Activated CD8-positive, alpha-beta T cell treated with anti-CD3 and anti-CD28 coated beads for 36 hours (primary cell): ENCODE data around the gene SRGAP1. TPM values are rescaled to one million over a fixed set of nuclear protein-coding genes. Genes with fewer than 3 reads are reported as not detected.
"Not testable (repeated sequence)": the region's sequence is repeated elsewhere in the genome, so short reads cannot be mapped to it uniquely, and the experiment has no call there.

ENCODE experiments used
- ATAC-seq: fragments of 200-7000 bp; cut with Tn5 transposase; one replicate; pipeline ENCODE4 v1.10.0; 2021; ENCODE audit warnings: mild to moderate bottlenecking, moderate library complexity
- CTCF ChIA-PET: fragments of 350-600 bp; sonication (Branson Sonifier 250); formaldehyde crosslinking; loops from one replicate; lab custom pipeline; 2021; ENCODE audit warnings: antibody characterized with exemption; lab: Charles Lee
- POLR2A ChIA-PET: fragments of 350-600 bp; sonication (Branson Sonifier 250); formaldehyde crosslinking; loops from one replicate; lab custom pipeline; 2021; ENCODE audit warnings: antibody characterized with exemption; lab: Charles Lee
- DNase-seq: peaks from one replicate; pipeline ENCODE4 v3.0.0-alpha.2; 2020
- H3K27ac Mint-ChIP-seq: one replicate; pipeline ENCODE4 v1.8.0; 2021; ENCODE audit warnings: mild to moderate bottlenecking, mixed read lengths
- H3K27me3 Mint-ChIP-seq: one replicate; pipeline ENCODE4 v1.8.0; 2021; ENCODE audit warnings: mixed read lengths
- H3K36me3 Mint-ChIP-seq: one replicate; pipeline ENCODE4 v1.8.0; 2021; ENCODE audit warnings: low read depth, mixed read lengths
- H3K4me1 Mint-ChIP-seq: one replicate; pipeline ENCODE4 v1.8.0; 2021; ENCODE audit warnings: low read depth, mixed read lengths
- H3K4me3 Mint-ChIP-seq: one replicate; pipeline ENCODE4 v1.8.0; 2021; ENCODE audit warnings: mild to moderate bottlenecking, moderate library complexity, mixed read lengths
- H3K9me3 Mint-ChIP-seq: one replicate; pipeline ENCODE4 v1.8.0; 2021; ENCODE audit warnings: mixed read lengths
- intact Hi-C: fragments of 100-400 bp; cut with micrococcal nuclease; formaldehyde crosslinking; loops from one replicate; pipeline ENCODE4 v1.10.0; 2022
- total RNA-seq, 2 experiments: library from RNA; stranded (reverse); gene quantifications; one replicate each; pipeline ENCODE4 v1.2.3, GENCODE V29; 2021
- TF ChIP-seq, protein P1 (sequence below): fragments of 200-600 bp; IDR thresholded peaks from one replicate; pipeline ENCODE4 v1.8.0; 2022; ENCODE audit warnings: antibody characterized with exemption, mild to moderate bottlenecking

Gene SRGAP1
- total RNA-seq, 2 experiments from 2014 or later, result 0.02 to 0.07 TPM

DNA sequence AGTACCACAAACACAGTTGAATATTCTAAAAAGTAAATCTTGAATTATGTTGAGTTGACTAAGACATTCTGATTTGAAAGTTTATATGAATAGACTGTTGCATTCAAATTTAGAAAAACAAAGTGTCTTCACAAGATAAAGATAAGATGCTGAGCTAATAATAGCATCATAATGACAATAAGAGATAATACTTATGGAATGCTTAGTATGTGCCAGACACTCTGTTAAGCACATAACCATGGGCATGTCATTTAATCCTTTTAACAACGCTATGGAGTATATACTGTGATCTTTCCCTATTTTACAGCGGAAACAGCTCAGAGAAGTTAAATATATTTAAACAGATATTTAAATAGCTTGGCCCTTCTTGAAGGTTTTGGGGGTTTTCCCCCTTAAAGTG is 163.4 kb downstream of the SRGAP1 start:
- TF ChIP-seq, protein P1, sequence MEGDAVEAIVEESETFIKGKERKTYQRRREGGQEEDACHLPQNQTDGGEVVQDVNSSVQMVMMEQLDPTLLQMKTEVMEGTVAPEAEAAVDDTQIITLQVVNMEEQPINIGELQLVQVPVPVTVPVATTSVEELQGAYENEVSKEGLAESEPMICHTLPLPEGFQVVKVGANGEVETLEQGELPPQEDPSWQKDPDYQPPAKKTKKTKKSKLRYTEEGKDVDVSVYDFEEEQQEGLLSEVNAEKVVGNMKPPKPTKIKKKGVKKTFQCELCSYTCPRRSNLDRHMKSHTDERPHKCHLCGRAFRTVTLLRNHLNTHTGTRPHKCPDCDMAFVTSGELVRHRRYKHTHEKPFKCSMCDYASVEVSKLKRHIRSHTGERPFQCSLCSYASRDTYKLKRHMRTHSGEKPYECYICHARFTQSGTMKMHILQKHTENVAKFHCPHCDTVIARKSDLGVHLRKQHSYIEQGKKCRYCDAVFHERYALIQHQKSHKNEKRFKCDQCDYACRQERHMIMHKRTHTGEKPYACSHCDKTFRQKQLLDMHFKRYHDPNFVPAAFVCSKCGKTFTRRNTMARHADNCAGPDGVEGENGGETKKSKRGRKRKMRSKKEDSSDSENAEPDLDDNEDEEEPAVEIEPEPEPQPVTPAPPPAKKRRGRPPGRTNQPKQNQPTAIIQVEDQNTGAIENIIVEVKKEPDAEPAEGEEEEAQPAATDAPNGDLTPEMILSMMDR, result no peak
- Mint-ChIP-seq H3K36me3 (no peaks in the 10 kb centered on the region), H3K4me3 (no peak overlapping the region), H3K4me1 (no peaks in the 10 kb centered on the region), H3K9me3 (no peaks in the 10 kb centered on the region), H3K27me3 (no peaks in the 10 kb centered on the region), H3K27ac (no peak overlapping the region)
- CTCF ChIA-PET, result no interaction called here
- POLR2A ChIA-PET, result no interaction called here
- intact Hi-C loops, result no loop called here
- ATAC-seq, result no peak
- DNase-seq, result no peak

- no peak overlapping the region for H3K4me3 Mint-ChIP-seq
- H3K4me1 Mint-ChIP-seq, result no peaks in the 10 kb centered on the region
- ChIA-PET POLR2A (no interaction called here), CTCF (no interaction called here)
- H3K27ac Mint-ChIP-seq, result no peak overlapping the region
- ATAC-seq, result no peak
- no peak for DNase-seq
- no peaks in the 10 kb centered on the region for H3K27me3 Mint-ChIP-seq
- no peaks in the 10 kb centered on the region for H3K9me3 Mint-ChIP-seq
- no peaks in the 10 kb centered on the region for H3K36me3 Mint-ChIP-seq
- TF ChIP-seq, protein P1, result no peak
- intact Hi-C loops, result no loop called here
Observed at GRCh38 chr12:64008596-64008995, 164.1 kb downstream of the SRGAP1 start.

DNA sequence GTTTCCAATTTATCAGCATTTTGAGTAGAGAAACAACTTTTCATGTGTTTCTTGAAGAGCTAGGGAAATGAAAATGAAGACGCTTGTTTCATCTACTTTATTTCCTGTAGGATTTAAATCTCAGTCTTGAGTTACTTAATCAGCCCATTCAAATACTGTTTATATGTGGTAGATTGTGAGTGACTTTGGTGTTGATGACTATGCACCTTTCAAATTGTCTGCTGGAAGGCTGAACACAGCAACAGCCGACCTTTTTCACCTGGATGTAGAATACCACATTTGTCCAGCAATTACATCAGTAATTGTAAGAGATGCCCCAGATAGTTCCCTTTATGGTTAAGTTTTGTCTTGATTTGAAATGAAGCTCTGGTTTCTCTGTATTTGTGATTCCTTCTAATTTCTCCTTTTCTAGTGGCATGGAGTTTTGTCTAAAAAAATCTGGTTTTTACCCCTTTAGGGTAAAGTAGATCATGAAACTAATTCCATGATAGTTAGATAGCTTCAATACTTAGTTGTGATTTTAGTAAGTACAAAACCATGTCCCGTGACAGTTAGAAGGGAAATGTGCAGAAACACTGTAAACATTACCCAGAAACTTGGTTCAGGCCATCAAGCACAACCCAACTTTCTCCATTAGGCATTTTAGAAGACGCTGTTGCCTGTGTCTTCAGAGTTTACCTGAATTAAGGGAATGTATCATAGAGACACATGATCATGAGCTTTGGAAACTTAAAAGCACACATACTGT is 165.0 kb downstream of the SRGAP1 start:
- DNase-seq, result no peak
- no peak for ATAC-seq
- Mint-ChIP-seq H3K36me3 (no peaks in the 10 kb centered on the region), H3K27me3 (no peaks in the 10 kb centered on the region), H3K27ac (no peak overlapping the region), H3K9me3 (no peaks in the 10 kb centered on the region), H3K4me3 (no peak overlapping the region), H3K4me1 (no peaks in the 10 kb centered on the region)
- intact Hi-C loops, result no loop called here
- TF ChIP-seq, protein P1, result no peak
- ChIA-PET CTCF (no interaction called here), POLR2A (no interaction called here)

GRCh38 chr12:64010069-64010686 is 165.7 kb downstream of the SRGAP1 start:
- no peaks in the 10 kb centered on the region for H3K4me1 Mint-ChIP-seq
- ChIA-PET CTCF (no interaction called here), POLR2A (no interaction called here)
- no peak for ATAC-seq
- no peak overlapping the region for H3K4me3 Mint-ChIP-seq
- intact Hi-C loops, result no loop called here
- TF ChIP-seq, protein P1, result no peak
- no peak for DNase-seq
- no peaks in the 10 kb centered on the region for H3K27me3 Mint-ChIP-seq
- H3K36me3 Mint-ChIP-seq, result no peaks in the 10 kb centered on the region
- no peak overlapping the region for H3K27ac Mint-ChIP-seq
- H3K9me3 Mint-ChIP-seq, result no peaks in the 10 kb centered on the region

DNA sequence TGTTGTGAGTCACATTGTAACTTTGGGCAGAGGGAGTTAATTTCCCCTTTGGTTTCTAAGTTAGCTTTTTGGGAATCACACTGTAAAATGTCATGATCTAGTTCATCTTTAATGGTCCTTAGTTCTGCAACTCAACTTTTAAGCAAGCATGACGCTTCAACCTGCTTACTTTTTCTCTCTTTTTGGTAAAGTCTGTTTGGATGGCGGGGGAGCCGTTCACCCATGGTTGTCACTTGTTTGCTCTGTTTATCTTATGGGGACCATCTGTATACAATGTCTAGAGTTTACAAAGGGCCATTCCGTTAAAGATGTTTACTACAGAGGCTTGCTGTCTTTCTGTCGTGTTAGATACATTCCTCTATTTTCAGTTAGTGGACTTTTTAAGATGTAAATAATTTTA is 172.0 kb downstream of the SRGAP1 start:
- no peak for ATAC-seq
- no peaks in the 10 kb centered on the region for H3K4me1 Mint-ChIP-seq
- CTCF ChIA-PET, result no interaction called here

DNA sequence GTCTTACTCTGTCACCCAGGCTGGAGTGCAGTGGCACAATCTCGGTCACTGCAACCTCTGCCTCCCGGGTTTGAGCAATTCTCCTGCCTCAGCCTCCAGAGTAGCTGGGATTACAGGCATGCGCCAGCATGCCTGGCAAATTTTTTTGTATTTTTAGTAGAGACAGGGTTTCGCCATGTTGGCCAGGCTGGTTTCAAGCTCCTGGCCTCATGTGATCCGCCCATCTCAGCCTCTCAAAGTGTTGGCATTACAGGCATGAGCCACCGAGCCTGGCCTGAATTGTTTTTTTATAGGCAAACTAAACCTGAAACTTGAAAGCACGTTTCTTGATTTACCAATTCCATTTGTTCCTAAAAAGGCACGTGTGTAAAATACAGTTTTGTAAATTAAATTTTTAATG is 173.6 kb downstream of the SRGAP1 start:
- H3K4me1 Mint-ChIP-seq, H3K36me3 Mint-ChIP-seq, POLR2A ChIA-PET, H3K4me3 Mint-ChIP-seq, intact Hi-C loops, H3K27me3 Mint-ChIP-seq, CTCF ChIA-PET, H3K27ac Mint-ChIP-seq, DNase-seq, H3K9me3 Mint-ChIP-seq, ATAC-seq: not testable (repeated sequence)

More for the DNA sequence above, 172.0 kb downstream of the SRGAP1 start:
- Mint-ChIP-seq H3K27ac (no peak overlapping the region), H3K36me3 (no peaks in the 10 kb centered on the region), H3K4me3 (no peak overlapping the region), H3K9me3 (no peaks in the 10 kb centered on the region), H3K27me3 (no peaks in the 10 kb centered on the region)
- TF ChIP-seq, protein P1, result no peak
- POLR2A ChIA-PET, result no interaction called here
- intact Hi-C loops, result no loop called here
- no peak for DNase-seq
